ENCODE results near the gene TRIO.
A peak's percentile ranks its signal among the peaks of the same experiment; 100 is the strongest.

The TRIO gene

GRCh38 chr5:14142202-14142826, 828 bp upstream of the TRIO start:
- TF ChIP-seq EZH2 (optimal IDR thresholded peaks at IDR 0.05; ENCODE audit: low read depth, low read length): no peak
- no peak for TF ChIP-seq CTCF (IDR thresholded peaks at IDR 0.05; ENCODE audit: low read length)
- TF ChIP-seq EZH2phosphoT487 (IDR thresholded peaks at IDR 0.05; ENCODE audit: low read length): no peak
- Histone ChIP-seq H3K9ac (ENCODE audit: low read length) (peak overlapping the region; percentile 71), H3K27me3 (replicated peaks; ENCODE audit: insufficient read depth, low read length) (no peaks in the 10 kb centered on the region)

GRCh38 chr5:14143546-14143840, 351 bp downstream of the TRIO start:
- Histone ChIP-seq H3K4me2 (ENCODE audit: low read depth, low read length) (no peak overlapping the region), H3K4me1 (ENCODE audit: low read length) (peaks cover 13% of the 10 kb centered on the region), H3F3A (ENCODE audit: insufficient read depth, low read length) (peaks cover 17% of the 10 kb centered on the region; the same call in 1 of the 2 replicates), H4K20me1 (ENCODE audit: insufficient read depth, low read length) (peaks cover 6% of the 10 kb centered on the region; the same call in 1 of the 2 replicates), H3K36me3 (replicated peaks; ENCODE audit: insufficient read depth, low read length) (no peaks in the 10 kb centered on the region; the same call in 1 of the 2 replicates), H3K9ac (ENCODE audit: low read length) (no peak overlapping the region), H3K27ac (ENCODE audit: low read length) (no peak overlapping the region), H3K4me3 (ENCODE audit: low read length) (no peak overlapping the region), H3K9me2 (replicated peaks; ENCODE audit: insufficient read depth, low read length) (no peaks in the 10 kb centered on the region), H2AFZ (ENCODE audit: low read length) (no peak overlapping the region), H3K27me3 (replicated peaks; ENCODE audit: insufficient read depth, low read length) (no peaks in the 10 kb centered on the region), H3K79me2 (ENCODE audit: low read length) (peaks cover 45% of the 10 kb centered on the region), H3K9me3 (replicated peaks; ENCODE audit: insufficient read depth, low read length) (no peaks in the 10 kb centered on the region)
- TF ChIP-seq CTCF (IDR thresholded peaks at IDR 0.05; ENCODE audit: low read length) (no peak), EZH2phosphoT487 (IDR thresholded peaks at IDR 0.05; ENCODE audit: low read length) (no peak), EZH2 (optimal IDR thresholded peaks at IDR 0.05; ENCODE audit: low read depth, low read length) (no peak)
- DNase-seq: no peak

More at GRCh38 chr5:14142202-14142826, 828 bp upstream of the TRIO start:
- H3K4me1 ChIP-seq (ENCODE audit: low read length): peaks cover 13% of the 10 kb centered on the region
- H3K36me3 ChIP-seq (replicated peaks; ENCODE audit: insufficient read depth, low read length): no peaks in the 10 kb centered on the region
- peak overlapping the region; percentile 87 for H3K4me2 ChIP-seq (ENCODE audit: low read depth, low read length)
- no peaks in the 10 kb centered on the region for H3K9me2 ChIP-seq (replicated peaks; ENCODE audit: insufficient read depth, low read length)
- H3K4me3 ChIP-seq (ENCODE audit: low read length): peak overlapping the region; percentile 90
- H3F3A ChIP-seq (ENCODE audit: insufficient read depth, low read length): peaks cover 17% of the 10 kb centered on the region; the same call in 1 of the 2 replicates
- peak overlapping the region; percentile 93 for H2AFZ ChIP-seq (ENCODE audit: low read length)
- peaks cover 33% of the 10 kb centered on the region for H3K79me2 ChIP-seq (ENCODE audit: low read length)
- peak; percentile 19 for DNase-seq
- peak overlapping the region; percentile 60; the same call in 1 of the 2 replicates for H3K27ac ChIP-seq (ENCODE audit: low read length)
- H4K20me1 ChIP-seq (ENCODE audit: insufficient read depth, low read length): peaks cover 6% of the 10 kb centered on the region; the same call in 1 of the 2 replicates
- no peaks in the 10 kb centered on the region for H3K9me3 ChIP-seq (replicated peaks; ENCODE audit: insufficient read depth, low read length)

GRCh38 chr5:14143841-14144585, 871 bp downstream of the TRIO start:
- Histone ChIP-seq H3K9ac (ENCODE audit: low read length) (peak overlapping the region; percentile 66), H3K4me1 (ENCODE audit: low read length) (peaks cover 13% of the 10 kb centered on the region), H3F3A (ENCODE audit: insufficient read depth, low read length) (peaks cover 17% of the 10 kb centered on the region; the same call in 1 of the 2 replicates), H3K36me3 (replicated peaks; ENCODE audit: insufficient read depth, low read length) (no peaks in the 10 kb centered on the region; the same call in 1 of the 2 replicates), H3K27me3 (replicated peaks; ENCODE audit: insufficient read depth, low read length) (no peaks in the 10 kb centered on the region), H4K20me1 (ENCODE audit: insufficient read depth, low read length) (peaks cover 6% of the 10 kb centered on the region; the same call in 1 of the 2 replicates), H3K27ac (ENCODE audit: low read length) (peak overlapping the region; percentile 40), H3K9me3 (replicated peaks; ENCODE audit: insufficient read depth, low read length) (no peaks in the 10 kb centered on the region), H3K4me2 (ENCODE audit: low read depth, low read length) (peak overlapping the region; percentile 72; the same call in 1 of the 2 replicates), H3K4me3 (ENCODE audit: low read length) (peak overlapping the region; percentile 77), H3K9me2 (replicated peaks; ENCODE audit: insufficient read depth, low read length) (no peaks in the 10 kb centered on the region), H2AFZ (ENCODE audit: low read length) (peak overlapping the region; percentile 33), H3K79me2 (ENCODE audit: low read length) (peaks cover 50% of the 10 kb centered on the region)
- DNase-seq: peak; percentile 33
- TF ChIP-seq CTCF (IDR thresholded peaks at IDR 0.05; ENCODE audit: low read length): no peak
- TF ChIP-seq EZH2 (optimal IDR thresholded peaks at IDR 0.05; ENCODE audit: low read depth, low read length): no peak
- no peak for TF ChIP-seq EZH2phosphoT487 (IDR thresholded peaks at IDR 0.05; ENCODE audit: low read length)
